ENCODE measurements around the gene PIK3C2G. TPM values are rescaled to one million over a fixed set of nuclear protein-coding genes. Genes with fewer than 3 reads are reported as not detected.

Gene PIK3C2G
- polyA plus RNA-seq, 3 donors = not detected

DNA sequence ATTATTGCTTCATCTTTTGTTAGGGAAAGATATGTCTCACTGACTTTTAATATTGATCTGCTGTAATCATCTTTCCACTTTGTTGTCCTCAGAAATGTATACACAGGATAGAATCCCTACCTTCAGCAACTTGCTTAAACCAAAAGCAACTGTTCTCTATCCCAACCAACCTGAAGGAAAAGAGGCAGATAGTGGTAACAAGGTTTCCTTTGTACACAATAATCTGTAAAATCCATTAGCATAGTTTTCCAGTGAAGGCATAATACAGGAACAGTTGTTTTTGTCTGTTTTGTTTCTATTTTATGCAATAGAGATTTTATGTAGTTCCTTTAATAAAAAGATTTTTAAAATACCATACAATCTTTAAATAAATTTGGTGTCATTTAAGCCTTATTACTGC lies 170.5 kb downstream of the PIK3C2G start:
- H3K79me2 ChIP-seq (ENCODE audit: insufficient read depth, low read length) = no peaks in the 10 kb centered on the region
- no peak overlapping the region for H3K4me2 ChIP-seq (replicated peaks; ENCODE audit: extremely low read depth, low read length, poor library complexity, severe bottlenecking)
- no peak overlapping the region for H3K9ac ChIP-seq (ENCODE audit: insufficient read depth, low read length, poor library complexity, severe bottlenecking)
- H3K4me1 ChIP-seq (ENCODE audit: control insufficient read depth in 1 of 2, insufficient read depth in 2 of 2, low read length in 2 of 2) = no peaks in the 10 kb centered on the region
- H3K27me3 ChIP-seq (ENCODE audit: control insufficient read depth in 2 of 2, insufficient read depth in 2 of 2, low read length in 2 of 2) = no peaks in the 10 kb centered on the region
- no peaks in the 10 kb centered on the region for H3K9me3 ChIP-seq (replicated peaks in 1 of 2; ENCODE audit: control insufficient read depth in 1 of 2, insufficient read depth in 1 of 2, low read length in 2 of 2)
- H3K9me3 Mint-ChIP-seq = no peaks in the 10 kb centered on the region
- no peak overlapping the region for H3K4me3 ChIP-seq (replicated peaks in 1 of 3; ENCODE audit: low read depth in 2 of 3, low read length in 3 of 3)
- H3K36me3 ChIP-seq (replicated peaks in 1 of 2; ENCODE audit: control insufficient read depth in 1 of 2, insufficient read depth in 2 of 2, low read length in 2 of 2) = no peaks in the 10 kb centered on the region
- no peaks in the 10 kb centered on the region for H4K20me1 ChIP-seq (ENCODE audit: insufficient read depth, low read length)
- H3K36me3 Mint-ChIP-seq = no peaks in the 10 kb centered on the region
- H3K4me1 Mint-ChIP-seq = no peaks in the 10 kb centered on the region
- peaks cover 0 to 1% (median 1%) of the 10 kb centered on the region in 3 donors for H3K27me3 Mint-ChIP-seq (ENCODE audit: low read depth in 3 of 3)
- TF ChIP-seq, protein P1, sequence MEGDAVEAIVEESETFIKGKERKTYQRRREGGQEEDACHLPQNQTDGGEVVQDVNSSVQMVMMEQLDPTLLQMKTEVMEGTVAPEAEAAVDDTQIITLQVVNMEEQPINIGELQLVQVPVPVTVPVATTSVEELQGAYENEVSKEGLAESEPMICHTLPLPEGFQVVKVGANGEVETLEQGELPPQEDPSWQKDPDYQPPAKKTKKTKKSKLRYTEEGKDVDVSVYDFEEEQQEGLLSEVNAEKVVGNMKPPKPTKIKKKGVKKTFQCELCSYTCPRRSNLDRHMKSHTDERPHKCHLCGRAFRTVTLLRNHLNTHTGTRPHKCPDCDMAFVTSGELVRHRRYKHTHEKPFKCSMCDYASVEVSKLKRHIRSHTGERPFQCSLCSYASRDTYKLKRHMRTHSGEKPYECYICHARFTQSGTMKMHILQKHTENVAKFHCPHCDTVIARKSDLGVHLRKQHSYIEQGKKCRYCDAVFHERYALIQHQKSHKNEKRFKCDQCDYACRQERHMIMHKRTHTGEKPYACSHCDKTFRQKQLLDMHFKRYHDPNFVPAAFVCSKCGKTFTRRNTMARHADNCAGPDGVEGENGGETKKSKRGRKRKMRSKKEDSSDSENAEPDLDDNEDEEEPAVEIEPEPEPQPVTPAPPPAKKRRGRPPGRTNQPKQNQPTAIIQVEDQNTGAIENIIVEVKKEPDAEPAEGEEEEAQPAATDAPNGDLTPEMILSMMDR (IDR thresholded peaks at IDR 0.05) = no peak
- no peak for DNase-seq
- H3K4me3 Mint-ChIP-seq = no peak overlapping the region
- H3K27ac ChIP-seq (ENCODE audit: low read depth in 1 of 2, low read length in 2 of 2) = no peak overlapping the region
- no peak overlapping the region for H2AFZ ChIP-seq (ENCODE audit: insufficient read depth, low read depth, low read length, poor library complexity, severe bottlenecking)
- intact Hi-C loops (cut with micrococcal nuclease) = no loop called here
- no peak overlapping the region for H3K27ac Mint-ChIP-seq

DNA sequence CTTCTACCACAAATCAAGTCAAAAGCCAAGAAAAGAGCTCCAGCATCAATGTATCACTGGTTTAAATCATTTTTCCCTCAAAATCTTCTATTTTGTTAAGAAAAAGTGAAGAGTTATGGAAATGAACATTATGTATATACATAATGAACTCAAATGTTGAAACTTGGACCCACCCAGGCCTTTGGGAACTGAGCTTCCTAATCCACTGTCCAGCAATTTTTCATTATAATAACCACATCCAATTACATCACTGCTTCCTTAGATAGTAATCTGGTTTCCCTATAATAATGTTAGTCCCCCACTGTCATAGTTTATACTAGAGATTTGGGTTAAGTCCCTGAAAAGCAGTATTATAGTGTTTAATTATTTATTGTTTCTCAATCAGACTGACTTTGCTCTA lies 170.9 kb downstream of the PIK3C2G start:
- Histone ChIP-seq H3K4me3 (replicated peaks in 1 of 3; ENCODE audit: low read depth in 2 of 3, low read length in 3 of 3) (no peak overlapping the region), H3K9me3 (replicated peaks in 1 of 2; ENCODE audit: control insufficient read depth in 1 of 2, insufficient read depth in 1 of 2, low read length in 2 of 2) (no peaks in the 10 kb centered on the region), H3K4me2 (replicated peaks; ENCODE audit: extremely low read depth, low read length, poor library complexity, severe bottlenecking) (no peak overlapping the region), H3K79me2 (ENCODE audit: insufficient read depth, low read length) (no peaks in the 10 kb centered on the region), H3K27me3 (ENCODE audit: control insufficient read depth in 2 of 2, insufficient read depth in 2 of 2, low read length in 2 of 2) (no peaks in the 10 kb centered on the region), H3K9ac (ENCODE audit: insufficient read depth, low read length, poor library complexity, severe bottlenecking) (no peak overlapping the region), H3K4me1 (ENCODE audit: control insufficient read depth in 1 of 2, insufficient read depth in 2 of 2, low read length in 2 of 2) (no peaks in the 10 kb centered on the region), H2AFZ (ENCODE audit: insufficient read depth, low read depth, low read length, poor library complexity, severe bottlenecking) (no peak overlapping the region), H3K27ac (ENCODE audit: low read depth in 1 of 2, low read length in 2 of 2) (no peak overlapping the region), H3K36me3 (replicated peaks in 1 of 2; ENCODE audit: control insufficient read depth in 1 of 2, insufficient read depth in 2 of 2, low read length in 2 of 2) (no peaks in the 10 kb centered on the region), H4K20me1 (ENCODE audit: insufficient read depth, low read length) (no peaks in the 10 kb centered on the region)
- Mint-ChIP-seq H3K27ac (no peak overlapping the region), H3K9me3 (no peaks in the 10 kb centered on the region), H3K36me3 (no peaks in the 10 kb centered on the region), H3K4me1 (no peaks in the 10 kb centered on the region), H3K4me3 (no peak overlapping the region), H3K27me3 (ENCODE audit: low read depth in 3 of 3) (peaks cover 0 to 1% (median 1%) of the 10 kb centered on the region in 3 donors)
- no peak for DNase-seq
- intact Hi-C loops (cut with micrococcal nuclease) = no loop called here
- TF ChIP-seq, protein P1 (IDR thresholded peaks at IDR 0.05) = no peak

All from CD14-positive monocyte (primary cell).